Measurements from ENCODE around the gene ASTN2. TPM values are rescaled to one million over a fixed set of nuclear protein-coding genes. Genes with fewer than 3 reads are reported as not detected.

The ASTN2 gene
- polyA plus RNA-seq, 1 donor from 2014 or later, result 6.8 TPM

- Histone ChIP-seq H3F3A (ENCODE audit: insufficient read depth, low read length, poor library complexity, severe bottlenecking) (no peaks in the 10 kb centered on the region), H3K79me2 (replicated peaks; ENCODE audit: insufficient read depth, low read length) (no peaks in the 10 kb centered on the region), H3K9me2 (ENCODE audit: insufficient read depth, low read length) (no peaks in the 10 kb centered on the region), H3K36me3 (ENCODE audit: insufficient read depth, low read length) (no peaks in the 10 kb centered on the region), H2AFZ (ENCODE audit: low read depth, low read length) (no peak overlapping the region), H3K4me3 (ENCODE audit: low read length) (no peak overlapping the region), H4K20me1 (ENCODE audit: insufficient read depth) (no peaks in the 10 kb centered on the region), H3K4me2 (ENCODE audit: low read length) (no peak overlapping the region), H3K9me3 (ENCODE audit: low read length) (no peaks in the 10 kb centered on the region), H3K9ac (ENCODE audit: low read length) (no peak overlapping the region), H3K27ac (ENCODE audit: low read length) (no peak overlapping the region), H3K27me3 (ENCODE audit: insufficient read depth, low read depth, low read length) (no peaks in the 10 kb centered on the region)
- no peak for TF ChIP-seq POLR2AphosphoS5 (IDR thresholded peaks at IDR 0.05)
- TF ChIP-seq SMC3 (conservative IDR thresholded peaks at IDR 0.05; ENCODE audit: poor library complexity), result no peak
- TF ChIP-seq EZH2 (IDR thresholded peaks at IDR 0.05; ENCODE audit: borderline replicate concordance, insufficient read depth, low read length, poor library complexity, severe bottlenecking), result no peak
Observed at GRCh38 chr9:116935149-116935897, 479.5 kb downstream of the ASTN2 start.

GRCh38 chr9:116934131-116934530, 480.7 kb downstream of the ASTN2 start:
- Histone ChIP-seq H3K27me3 (ENCODE audit: insufficient read depth, low read depth, low read length) (no peaks in the 10 kb centered on the region), H3K4me3 (ENCODE audit: low read length) (no peak overlapping the region), H3F3A (ENCODE audit: insufficient read depth, low read length, poor library complexity, severe bottlenecking) (no peaks in the 10 kb centered on the region), H3K36me3 (ENCODE audit: insufficient read depth, low read length) (no peaks in the 10 kb centered on the region), H3K9ac (ENCODE audit: low read length) (no peak overlapping the region), H3K4me2 (ENCODE audit: low read length) (no peak overlapping the region), H4K20me1 (ENCODE audit: insufficient read depth) (no peaks in the 10 kb centered on the region), H2AFZ (ENCODE audit: low read depth, low read length) (no peak overlapping the region), H3K9me2 (ENCODE audit: insufficient read depth, low read length) (no peaks in the 10 kb centered on the region), H3K27ac (ENCODE audit: low read length) (no peak overlapping the region), H3K9me3 (ENCODE audit: low read length) (no peaks in the 10 kb centered on the region), H3K79me2 (replicated peaks; ENCODE audit: insufficient read depth, low read length) (no peaks in the 10 kb centered on the region)
- no peak for TF ChIP-seq MXI1 (conservative IDR thresholded peaks at IDR 0.05; ENCODE audit: poor library complexity, severe bottlenecking)
- TF ChIP-seq CTCF (IDR thresholded peaks at IDR 0.05; ENCODE audit: poor library complexity, severe bottlenecking), result no peak
- TF ChIP-seq RAD21 (conservative IDR thresholded peaks at IDR 0.05), result no peak
- no peak for TF ChIP-seq TAF1 (IDR thresholded peaks at IDR 0.05; ENCODE audit: low read depth)
- TF ChIP-seq REST (IDR thresholded peaks at IDR 0.05; ENCODE audit: borderline replicate concordance), result no peak
- no peak for TF ChIP-seq SMC3 (conservative IDR thresholded peaks at IDR 0.05; ENCODE audit: poor library complexity)
- TF ChIP-seq EZH2 (IDR thresholded peaks at IDR 0.05; ENCODE audit: borderline replicate concordance, insufficient read depth, low read length, poor library complexity, severe bottlenecking), result no peak
